SKM-1 (cell line): ENCODE data around the gene ATXN7L3B.

Experiments
- DNase-seq: peaks from one replicate; lab custom pipeline; 2025; ENCODE audit not compliant: unreplicated experiment; lab: John Stamatoyannopoulos, UW

ATXN7L3B gene

DNA sequence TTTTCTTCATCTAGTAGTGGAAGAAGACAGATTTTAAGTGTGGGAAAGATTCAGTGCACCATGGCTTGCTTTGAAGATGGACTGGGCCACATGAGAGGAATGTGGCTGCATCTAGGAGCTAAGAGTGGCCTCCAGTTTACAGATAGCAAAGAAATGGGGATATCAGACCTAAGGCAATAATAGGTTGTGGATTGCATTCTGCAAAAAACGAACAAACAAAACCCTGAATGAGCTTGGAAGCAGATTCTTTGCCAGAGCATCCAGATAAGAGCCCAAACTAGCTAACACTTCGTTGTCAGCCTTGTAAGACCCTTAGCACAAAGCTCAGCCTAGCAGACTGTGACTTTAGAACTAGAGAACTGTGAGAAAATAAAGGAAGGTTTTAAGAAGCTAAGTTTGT lies 9.6 kb downstream of the ATXN7L3B start:
- no peak for DNase-seq

GRCh38 chr12:74551291-74551690 lies 13.7 kb downstream of the ATXN7L3B start:
- no peak for DNase-seq

DNA sequence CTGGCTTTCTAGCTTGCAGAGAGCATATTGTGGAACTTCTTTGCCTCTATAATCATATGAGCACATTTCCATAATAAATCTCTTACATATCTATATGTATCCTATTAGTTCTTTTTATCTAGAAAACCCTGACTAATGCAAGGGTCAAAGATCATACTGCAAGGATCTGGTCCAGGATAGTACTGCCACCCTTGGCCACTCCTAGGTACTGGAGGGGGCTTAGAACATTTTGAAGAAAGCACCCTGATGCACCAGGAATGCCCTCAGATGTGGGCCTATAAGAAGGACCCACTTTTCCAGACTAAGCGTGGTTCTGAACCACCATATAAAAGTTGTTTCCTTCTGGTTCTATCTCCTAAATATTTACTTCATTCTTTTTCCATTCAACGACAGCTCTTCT lies 14.6 kb downstream of the ATXN7L3B start:
- no peak for DNase-seq

DNA sequence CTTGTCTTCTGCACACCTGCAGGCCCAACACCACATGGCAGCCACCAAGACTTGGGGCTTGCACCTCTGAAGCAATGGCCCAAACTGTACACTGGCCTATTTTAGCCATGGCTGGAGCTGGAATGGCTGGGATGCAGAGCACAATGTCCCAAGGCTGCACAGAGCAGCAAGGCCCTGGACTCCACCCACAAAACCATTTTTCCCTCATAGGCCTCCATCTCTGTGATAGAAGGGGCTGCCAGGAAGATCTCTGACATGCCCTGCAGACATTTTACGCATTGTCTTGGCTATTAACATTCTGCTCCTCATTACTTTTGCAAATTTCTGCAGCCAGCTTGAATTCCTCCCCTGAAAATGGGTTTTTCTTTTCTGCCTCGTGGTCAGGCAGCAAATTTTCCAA lies 22.1 kb downstream of the ATXN7L3B start:
- DNase-seq = no peak

DNA sequence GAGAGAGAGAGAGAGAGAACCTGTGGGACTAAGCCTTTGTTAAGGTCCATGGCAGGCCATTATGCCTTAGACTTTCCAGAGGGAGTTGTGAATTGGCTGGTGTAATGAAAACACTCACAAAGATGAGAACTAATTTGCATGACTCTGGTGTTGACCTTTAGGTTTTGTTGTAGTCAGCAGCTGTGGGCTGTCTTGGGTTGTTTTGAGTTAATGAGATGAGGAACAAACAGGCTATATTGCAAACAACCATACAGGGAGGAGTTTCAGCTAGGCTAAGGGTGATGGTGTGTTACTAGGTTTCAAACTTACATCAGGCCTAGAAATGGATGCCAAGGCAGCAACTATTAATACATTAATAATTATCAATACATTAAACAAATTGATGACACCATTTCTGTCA lies 26.3 kb downstream of the ATXN7L3B start:
- no peak for DNase-seq

GRCh38 chr12:74578486-74578885 lies 40.9 kb downstream of the ATXN7L3B start:
- no peak for DNase-seq

- no peak for DNase-seq
Observed at GRCh38 chr12:74579446-74579845, 41.8 kb downstream of the ATXN7L3B start.

GRCh38 chr12:74579981-74580380 lies 42.3 kb downstream of the ATXN7L3B start:
- DNase-seq = no peak

- no peak for DNase-seq
Observed at GRCh38 chr12:74581439-74581838, 43.8 kb downstream of the ATXN7L3B start.

GRCh38 chr12:74584483-74585062 lies 46.9 kb downstream of the ATXN7L3B start:
- DNase-seq = no peak

DNA sequence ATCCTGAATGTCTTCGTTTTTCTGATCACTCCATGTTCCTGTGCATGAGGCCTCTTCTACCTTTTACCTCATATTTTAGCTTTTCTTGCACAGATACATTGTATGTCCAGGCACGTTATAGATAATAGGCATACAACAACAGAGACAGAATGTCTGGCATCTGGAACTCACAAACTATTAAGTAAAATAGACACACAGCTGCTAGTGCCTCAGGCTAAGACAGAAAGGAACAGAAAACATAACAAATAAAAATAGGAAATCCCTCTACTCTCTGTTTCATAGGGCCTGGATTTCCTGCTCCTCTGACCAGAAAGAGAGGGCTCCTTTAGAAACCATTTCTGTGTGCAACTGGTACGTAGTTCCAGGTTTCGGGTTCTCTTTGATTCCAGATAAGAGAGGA lies 48.6 kb downstream of the ATXN7L3B start:
- DNase-seq = no peak
